SK-N-SH treated with all-trans-retinoic acid at 6 μM for 48 hours (cell line): Measurements from ENCODE around the gene TPO.

Experiments used
- CREB5 ChIP-seq: fragments of 250-450 bp; sonication (Bioruptor Pico); IDR thresholded peaks from 2 replicates; pipeline ENCODE4 v1.5.1; 2020; ENCODE audit warnings: low read depth, mild to moderate bottlenecking, moderate library complexity
- OSR1 ChIP-seq: fragments of 250-450 bp; sonication (Bioruptor Pico); IDR thresholded peaks from 2 replicates; pipeline ENCODE4 v1.8.0; 2022; ENCODE audit warnings: moderate library complexity, mild to moderate bottlenecking, inconsistent platforms
- PATZ1 ChIP-seq: fragments of 250-450 bp; sonication (Bioruptor Pico); IDR thresholded peaks from 2 replicates; pipeline ENCODE4 v1.8.0; 2020; ENCODE audit warnings: mild to moderate bottlenecking, moderate library complexity, borderline replicate concordance
- TOX ChIP-seq: fragments of 250-450 bp; sonication (Bioruptor Pico); IDR thresholded peaks from 2 replicates; pipeline ENCODE4 v1.8.0; 2021; ENCODE audit warnings: mild to moderate bottlenecking, moderate library complexity, borderline replicate concordance
- ZNF565 ChIP-seq: fragments of 450-650 bp; formaldehyde crosslinking; conservative IDR thresholded peaks from 2 replicates; pipeline ENCODE4 v1.5.0; 2020; ENCODE audit warnings: low read depth, mild to moderate bottlenecking, moderate library complexity

- TF ChIP-seq PATZ1 (CRISPR knock-in tag) (no peak), ZNF565 (CRISPR knock-in tag) (no peak), CREB5 (CRISPR knock-in tag) (no peak), TOX (CRISPR knock-in tag) (no peak), OSR1 (CRISPR knock-in tag) (no peak)
Observed at GRCh38 chr2:1581965-1582625, 168.8 kb downstream of the TPO start.
